ENCODE data around the gene RPA3.

DNA sequence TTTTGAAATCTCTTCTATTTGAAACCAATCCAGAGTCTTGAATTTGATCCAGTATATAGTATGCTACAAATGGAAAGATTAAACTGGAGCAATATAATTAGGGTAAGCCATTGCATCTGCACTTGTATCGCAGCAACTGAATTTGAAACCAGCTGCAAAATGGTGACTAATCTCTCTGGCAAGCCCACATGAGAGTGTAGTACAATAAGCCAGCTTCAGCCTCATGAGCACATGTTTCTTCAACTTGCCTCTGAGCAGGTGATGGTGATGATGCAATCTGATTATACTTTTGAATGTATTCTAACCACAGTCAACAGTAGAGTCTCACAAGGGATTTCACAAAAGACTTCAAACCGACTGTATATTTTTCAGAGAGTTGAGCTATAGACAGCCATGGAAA lies 829 bp upstream of the RPA3 start:
- TF ChIP-seq, protein P1, sequence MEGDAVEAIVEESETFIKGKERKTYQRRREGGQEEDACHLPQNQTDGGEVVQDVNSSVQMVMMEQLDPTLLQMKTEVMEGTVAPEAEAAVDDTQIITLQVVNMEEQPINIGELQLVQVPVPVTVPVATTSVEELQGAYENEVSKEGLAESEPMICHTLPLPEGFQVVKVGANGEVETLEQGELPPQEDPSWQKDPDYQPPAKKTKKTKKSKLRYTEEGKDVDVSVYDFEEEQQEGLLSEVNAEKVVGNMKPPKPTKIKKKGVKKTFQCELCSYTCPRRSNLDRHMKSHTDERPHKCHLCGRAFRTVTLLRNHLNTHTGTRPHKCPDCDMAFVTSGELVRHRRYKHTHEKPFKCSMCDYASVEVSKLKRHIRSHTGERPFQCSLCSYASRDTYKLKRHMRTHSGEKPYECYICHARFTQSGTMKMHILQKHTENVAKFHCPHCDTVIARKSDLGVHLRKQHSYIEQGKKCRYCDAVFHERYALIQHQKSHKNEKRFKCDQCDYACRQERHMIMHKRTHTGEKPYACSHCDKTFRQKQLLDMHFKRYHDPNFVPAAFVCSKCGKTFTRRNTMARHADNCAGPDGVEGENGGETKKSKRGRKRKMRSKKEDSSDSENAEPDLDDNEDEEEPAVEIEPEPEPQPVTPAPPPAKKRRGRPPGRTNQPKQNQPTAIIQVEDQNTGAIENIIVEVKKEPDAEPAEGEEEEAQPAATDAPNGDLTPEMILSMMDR (IDR thresholded peaks at IDR 0.05): no peak
- no peak for TF ChIP-seq EZH2phosphoT487 (IDR thresholded peaks at IDR 0.05)

Data from neural progenitor cell (in vitro differentiated cells).